Transverse colon (tissue), 4 donors: Measurements from ENCODE around the gene SEC61A1.

ENCODE experiments used
- CTCF ChIP-seq, 5 experiments: fragments of 200-600 bp in 3 of 5; fragments of 450-650 bp in 2 of 5; sonication (generic) in 3 of 5; IDR thresholded peaks; 1 replicate in 2 of 5; 2 replicates in 3 of 5; pipeline ENCODE4 v1.5.1; 2016 to 2017; ENCODE audit warnings: antibody characterized with exemption in 5 of 5, inconsistent platforms in 3 of 5, mild to moderate bottlenecking in 2 of 5, moderate library complexity in 1 of 5
- POLR2AphosphoS5 ChIP-seq, 3 donors: sonication (generic); formaldehyde crosslinking; IDR thresholded peaks; one replicate each; pipeline ENCODE4 v1.6.1; 2016; ENCODE audit warnings: antibody characterized with exemption in 3 of 3

DNA sequence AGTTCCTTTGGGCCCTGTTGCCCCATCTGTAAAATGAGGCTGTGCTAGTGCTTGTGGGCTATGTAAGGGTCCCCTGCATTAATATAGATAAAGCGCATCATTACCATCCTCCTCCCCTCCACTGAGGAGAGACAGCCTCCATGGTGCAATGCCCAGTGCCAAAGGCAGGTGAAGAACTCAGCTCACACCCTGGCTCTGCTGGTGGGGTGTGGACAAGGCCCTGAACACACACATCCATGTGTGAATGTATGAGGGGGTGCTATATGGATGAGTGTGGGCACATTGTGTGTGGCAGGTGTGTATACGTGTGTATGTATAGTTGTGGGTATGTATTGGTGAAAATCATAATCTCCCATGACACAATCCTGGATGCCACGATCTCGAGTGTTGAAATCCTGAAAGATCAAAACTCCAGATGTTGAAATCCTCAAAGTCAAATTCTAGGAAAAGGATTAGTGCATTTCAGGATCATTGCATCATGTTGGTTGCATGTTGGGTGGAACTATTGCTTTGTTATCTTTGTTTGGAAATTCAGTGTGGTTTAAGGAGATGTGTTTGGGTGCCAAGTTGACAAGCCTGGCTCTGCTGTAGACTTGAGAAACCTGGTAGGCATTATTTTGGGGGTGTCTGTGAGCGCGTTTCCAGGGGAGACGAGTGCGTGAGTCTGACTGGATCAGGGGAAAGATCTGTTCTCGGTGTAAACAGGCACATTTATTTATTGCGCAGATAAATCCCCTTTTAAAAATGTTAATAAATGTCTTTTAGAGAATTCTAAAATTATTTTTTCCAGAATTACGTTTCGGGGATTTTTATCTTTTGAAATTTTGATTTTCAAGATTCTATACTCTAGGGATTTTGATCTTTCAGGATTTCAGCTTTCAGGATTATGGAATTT lies 42.0 kb upstream of the SEC61A1 start:
- TF ChIP-seq CTCF (IDR thresholded peaks at IDR 0.05) (no peak), POLR2AphosphoS5 (IDR thresholded peaks at IDR 0.05) (no peak)
